ENCODE data around the gene TMUB1. TPM values are rescaled to one million over a fixed set of nuclear protein-coding genes. Genes with fewer than 3 reads are reported as not detected.

The TMUB1 gene
- total RNA-seq, 1 experiment from 2014 or later, result 43.8 TPM

DNA sequence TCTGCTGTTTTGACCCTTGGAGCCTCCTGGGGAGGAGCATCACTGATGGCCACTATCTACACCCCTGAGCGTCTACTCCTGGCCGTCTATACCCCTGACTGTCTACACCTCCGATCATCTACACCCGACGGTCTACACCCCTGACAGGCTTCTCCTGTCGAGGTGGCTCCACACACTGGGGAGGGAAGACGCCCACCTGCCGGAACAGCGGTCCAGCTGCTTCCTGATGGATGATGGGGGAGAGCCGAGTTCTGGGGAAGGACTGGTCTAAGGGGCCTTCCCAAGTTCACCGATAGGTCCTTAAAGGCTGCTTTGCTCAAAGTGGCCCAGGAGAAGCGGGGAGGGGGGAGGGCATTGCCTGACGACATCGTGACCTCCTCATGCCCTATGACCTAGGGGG is 44.9 kb upstream of the TMUB1 start:
- intact Hi-C loops (cut with micrococcal nuclease; ENCODE audit: unreplicated experiment), result no loop called here
- ChIA-PET POLR2A (ENCODE audit: low non-redundant PET) (no interaction called here), CTCF (no interaction called here)
- Histone ChIP-seq H3K4me3 (ENCODE audit: low read depth, low read length, poor library complexity, severe bottlenecking) (no peak overlapping the region), H3K9me3 (ENCODE audit: low read depth, low read length, poor library complexity, severe bottlenecking) (no peaks in the 10 kb centered on the region), H3K27ac (ENCODE audit: low read depth, low read length, poor library complexity, severe bottlenecking) (no peak overlapping the region), H3K4me1 (ENCODE audit: insufficient read depth, low read length, poor library complexity, severe bottlenecking) (peaks cover 11% of the 10 kb centered on the region), H3K36me3 (ENCODE audit: insufficient read depth, low read length, poor library complexity, severe bottlenecking) (peaks cover 37% of the 10 kb centered on the region), H3K27me3 (replicated peaks; ENCODE audit: insufficient read depth, low read depth, low read length, poor library complexity) (no peaks in the 10 kb centered on the region)
- DNase-seq (ENCODE audit: low spot score), result no peak
- BruUV-seq (replicated peaks), result no TSS peak
- no peak for TF ChIP-seq EZH2 (IDR thresholded peaks at IDR 0.05; ENCODE audit: borderline replicate concordance, low read depth, low read length, poor library complexity, severe bottlenecking)
- TF ChIP-seq, protein P1, sequence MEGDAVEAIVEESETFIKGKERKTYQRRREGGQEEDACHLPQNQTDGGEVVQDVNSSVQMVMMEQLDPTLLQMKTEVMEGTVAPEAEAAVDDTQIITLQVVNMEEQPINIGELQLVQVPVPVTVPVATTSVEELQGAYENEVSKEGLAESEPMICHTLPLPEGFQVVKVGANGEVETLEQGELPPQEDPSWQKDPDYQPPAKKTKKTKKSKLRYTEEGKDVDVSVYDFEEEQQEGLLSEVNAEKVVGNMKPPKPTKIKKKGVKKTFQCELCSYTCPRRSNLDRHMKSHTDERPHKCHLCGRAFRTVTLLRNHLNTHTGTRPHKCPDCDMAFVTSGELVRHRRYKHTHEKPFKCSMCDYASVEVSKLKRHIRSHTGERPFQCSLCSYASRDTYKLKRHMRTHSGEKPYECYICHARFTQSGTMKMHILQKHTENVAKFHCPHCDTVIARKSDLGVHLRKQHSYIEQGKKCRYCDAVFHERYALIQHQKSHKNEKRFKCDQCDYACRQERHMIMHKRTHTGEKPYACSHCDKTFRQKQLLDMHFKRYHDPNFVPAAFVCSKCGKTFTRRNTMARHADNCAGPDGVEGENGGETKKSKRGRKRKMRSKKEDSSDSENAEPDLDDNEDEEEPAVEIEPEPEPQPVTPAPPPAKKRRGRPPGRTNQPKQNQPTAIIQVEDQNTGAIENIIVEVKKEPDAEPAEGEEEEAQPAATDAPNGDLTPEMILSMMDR (conservative IDR thresholded peaks at IDR 0.05; ENCODE audit: low read depth, low read length), result no peak

GRCh38 chr7:151126491-151127137 is 43.3 kb upstream of the TMUB1 start:
- intact Hi-C loops (cut with micrococcal nuclease; ENCODE audit: unreplicated experiment), result no loop called here
- BruUV-seq (replicated peaks), result no TSS peak

GRCh38 chr7:151125846-151126481 is 42.7 kb upstream of the TMUB1 start:
- intact Hi-C loops (cut with micrococcal nuclease; ENCODE audit: unreplicated experiment), result loop anchor here (2.0 kb wide), 1 partner anchor 177 kb away; no protein-coding TSS in a partner anchor
- peaks cover 38% of the 10 kb centered on the region for H3K36me3 ChIP-seq (ENCODE audit: insufficient read depth, low read length, poor library complexity, severe bottlenecking)
- TF ChIP-seq EZH2 (IDR thresholded peaks at IDR 0.05; ENCODE audit: borderline replicate concordance, low read depth, low read length, poor library complexity, severe bottlenecking), result no peak
- TF ChIP-seq, protein P1 (conservative IDR thresholded peaks at IDR 0.05; ENCODE audit: low read depth, low read length), result no peak
- BruUV-seq (replicated peaks), result no TSS peak
- ChIA-PET CTCF (interaction anchor here (0.6 to 0.9 kb wide), 4 partner anchors 31 to 121 kb away, joined by 3 to 4 read pairs (median 3); no protein-coding TSS in a partner anchor), POLR2A (ENCODE audit: low non-redundant PET) (interaction anchor here (0.6 kb wide), 2 partner anchors 25 to 74 kb away, joined by 4 to 6 read pairs; no protein-coding TSS in a partner anchor)
- H3K4me3 ChIP-seq (ENCODE audit: low read depth, low read length, poor library complexity, severe bottlenecking), result peak overlapping the region; percentile 44
- H3K9me3 ChIP-seq (ENCODE audit: low read depth, low read length, poor library complexity, severe bottlenecking), result no peaks in the 10 kb centered on the region
- no peaks in the 10 kb centered on the region for H3K27me3 ChIP-seq (replicated peaks; ENCODE audit: insufficient read depth, low read depth, low read length, poor library complexity)
- DNase-seq (ENCODE audit: low spot score), result no peak
- peaks cover 11% of the 10 kb centered on the region for H3K4me1 ChIP-seq (ENCODE audit: insufficient read depth, low read length, poor library complexity, severe bottlenecking)
- H3K27ac ChIP-seq (ENCODE audit: low read depth, low read length, poor library complexity, severe bottlenecking), result peak overlapping the region; percentile 37

More at GRCh38 chr7:151126491-151127137, 43.3 kb upstream of the TMUB1 start:
- no peak overlapping the region for H3K27ac ChIP-seq (ENCODE audit: low read depth, low read length, poor library complexity, severe bottlenecking)
- H3K27me3 ChIP-seq (replicated peaks; ENCODE audit: insufficient read depth, low read depth, low read length, poor library complexity), result no peaks in the 10 kb centered on the region
- peaks cover 11% of the 10 kb centered on the region for H3K4me1 ChIP-seq (ENCODE audit: insufficient read depth, low read length, poor library complexity, severe bottlenecking)
- ChIA-PET CTCF (no interaction called here), POLR2A (ENCODE audit: low non-redundant PET) (no interaction called here)
- H3K9me3 ChIP-seq (ENCODE audit: low read depth, low read length, poor library complexity, severe bottlenecking), result no peaks in the 10 kb centered on the region
- no peak overlapping the region for H3K4me3 ChIP-seq (ENCODE audit: low read depth, low read length, poor library complexity, severe bottlenecking)
- TF ChIP-seq EZH2 (IDR thresholded peaks at IDR 0.05; ENCODE audit: borderline replicate concordance, low read depth, low read length, poor library complexity, severe bottlenecking), result no peak
- DNase-seq (ENCODE audit: low spot score), result no peak
- H3K36me3 ChIP-seq (ENCODE audit: insufficient read depth, low read length, poor library complexity, severe bottlenecking), result peaks cover 39% of the 10 kb centered on the region
